Measurements from ENCODE around the gene LRRC8A.

GRCh38 chr9:128923493-128923883, 41.6 kb downstream of the LRRC8A start:
- TF ChIP-seq, protein P1, sequence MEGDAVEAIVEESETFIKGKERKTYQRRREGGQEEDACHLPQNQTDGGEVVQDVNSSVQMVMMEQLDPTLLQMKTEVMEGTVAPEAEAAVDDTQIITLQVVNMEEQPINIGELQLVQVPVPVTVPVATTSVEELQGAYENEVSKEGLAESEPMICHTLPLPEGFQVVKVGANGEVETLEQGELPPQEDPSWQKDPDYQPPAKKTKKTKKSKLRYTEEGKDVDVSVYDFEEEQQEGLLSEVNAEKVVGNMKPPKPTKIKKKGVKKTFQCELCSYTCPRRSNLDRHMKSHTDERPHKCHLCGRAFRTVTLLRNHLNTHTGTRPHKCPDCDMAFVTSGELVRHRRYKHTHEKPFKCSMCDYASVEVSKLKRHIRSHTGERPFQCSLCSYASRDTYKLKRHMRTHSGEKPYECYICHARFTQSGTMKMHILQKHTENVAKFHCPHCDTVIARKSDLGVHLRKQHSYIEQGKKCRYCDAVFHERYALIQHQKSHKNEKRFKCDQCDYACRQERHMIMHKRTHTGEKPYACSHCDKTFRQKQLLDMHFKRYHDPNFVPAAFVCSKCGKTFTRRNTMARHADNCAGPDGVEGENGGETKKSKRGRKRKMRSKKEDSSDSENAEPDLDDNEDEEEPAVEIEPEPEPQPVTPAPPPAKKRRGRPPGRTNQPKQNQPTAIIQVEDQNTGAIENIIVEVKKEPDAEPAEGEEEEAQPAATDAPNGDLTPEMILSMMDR (conservative IDR thresholded peaks at IDR 0.05; ENCODE audit: low read length), result no peak
- no peak for TF ChIP-seq EZH2phosphoT487 (IDR thresholded peaks at IDR 0.05; ENCODE audit: borderline replicate concordance)
